ENCODE measurements around the gene SLC45A1. TPM values are rescaled to one million over a fixed set of nuclear protein-coding genes. Genes with fewer than 3 reads are reported as not detected.

Gene SLC45A1
- total RNA-seq, 1 donor from 2014 or later, result 0.86 TPM

DNA sequence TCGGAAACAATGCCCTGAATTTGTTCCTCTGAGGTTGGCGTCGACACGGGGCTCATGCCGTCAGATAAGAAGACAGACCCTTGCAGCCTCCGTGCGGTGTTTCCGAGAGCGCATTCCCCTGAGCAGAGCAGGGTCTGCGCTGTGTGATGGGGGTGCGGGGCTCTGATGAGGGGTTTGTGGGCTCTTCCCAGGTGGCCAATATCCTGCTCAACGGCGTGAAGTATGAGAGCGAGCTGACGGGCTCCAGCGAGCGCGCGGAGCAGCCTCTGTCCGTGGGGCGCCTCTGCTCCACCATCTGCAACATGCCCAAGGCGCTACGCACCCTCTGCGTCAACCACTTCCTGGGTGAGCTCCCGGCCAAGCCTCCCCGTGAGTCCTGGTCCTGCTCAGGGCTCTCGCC, 17.3 kb downstream of the SLC45A1 start:
- intact Hi-C loops (cut with micrococcal nuclease), result no loop called here

DNA sequence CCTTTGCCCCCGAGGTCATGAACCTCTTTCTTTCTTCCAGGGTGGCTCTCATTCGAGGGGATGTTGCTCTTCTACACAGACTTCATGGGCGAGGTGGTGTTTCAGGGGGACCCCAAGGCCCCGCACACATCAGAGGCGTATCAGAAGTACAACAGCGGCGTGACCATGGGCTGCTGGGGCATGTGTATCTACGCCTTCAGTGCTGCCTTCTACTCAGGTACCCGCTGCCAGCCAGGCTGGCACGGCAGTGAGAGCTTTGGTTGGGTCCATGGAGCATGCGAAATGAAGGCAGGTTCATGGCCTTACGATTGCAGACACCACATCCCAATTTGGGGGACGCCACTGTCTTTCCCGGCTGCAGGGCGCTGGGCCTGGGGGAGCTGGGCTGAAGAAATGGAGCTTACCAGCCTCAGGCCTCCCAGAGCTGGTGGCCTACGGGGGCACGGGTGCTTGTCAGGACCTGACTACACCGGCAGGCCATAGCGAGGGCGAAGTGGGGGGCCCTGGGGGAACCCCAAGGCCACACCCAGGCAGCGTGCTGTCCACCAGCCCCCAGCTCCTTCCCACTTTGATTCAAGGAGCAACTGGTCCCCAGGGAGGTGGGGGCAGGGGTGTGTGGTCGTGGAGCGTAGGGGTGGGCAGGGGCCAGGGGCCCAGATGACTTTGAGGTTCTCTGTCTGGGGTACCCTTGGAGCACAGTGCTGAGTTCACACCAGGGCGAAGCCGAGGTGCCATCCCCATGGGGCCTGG, 20.0 kb downstream of the SLC45A1 start:
- intact Hi-C loops (cut with micrococcal nuclease), result no loop called here

DNA sequence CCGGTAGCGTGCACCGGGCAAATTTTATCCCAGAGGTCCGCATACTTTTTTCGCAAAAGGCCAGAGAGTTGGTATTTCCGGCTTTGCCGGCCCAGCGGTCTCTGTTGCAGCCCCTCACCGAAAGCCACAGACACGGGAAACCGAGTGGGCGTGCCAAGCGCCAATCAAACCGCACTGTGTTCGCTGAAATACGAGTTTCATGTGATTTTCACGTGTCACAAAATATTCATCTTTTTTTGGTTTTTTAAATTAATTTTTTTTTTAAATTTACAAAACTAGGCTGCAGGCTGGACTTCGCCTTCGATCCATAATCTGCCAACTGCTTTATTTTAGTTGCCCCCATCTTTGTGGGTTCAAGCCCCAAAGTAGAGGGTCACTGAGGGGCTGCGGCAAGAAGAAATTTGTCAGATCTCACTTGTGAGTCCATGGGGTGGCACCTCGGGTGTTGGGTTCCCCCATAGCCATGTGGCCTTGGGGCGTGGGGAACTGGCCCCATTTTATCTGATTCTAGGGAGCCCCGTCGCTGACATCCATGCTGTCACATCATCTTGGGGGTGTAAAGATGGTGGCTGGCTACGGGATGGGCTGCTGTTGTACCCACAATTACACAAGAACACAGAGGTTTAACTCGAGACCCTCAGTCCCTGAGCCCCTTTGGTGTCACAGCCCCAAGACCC, 20.8 kb downstream of the SLC45A1 start:
- intact Hi-C loops (cut with micrococcal nuclease), result no loop called here

- intact Hi-C loops (cut with micrococcal nuclease), result no loop called here
Measured at GRCh38 chr1:8339203-8339600, 21.3 kb downstream of the SLC45A1 start.

DNA sequence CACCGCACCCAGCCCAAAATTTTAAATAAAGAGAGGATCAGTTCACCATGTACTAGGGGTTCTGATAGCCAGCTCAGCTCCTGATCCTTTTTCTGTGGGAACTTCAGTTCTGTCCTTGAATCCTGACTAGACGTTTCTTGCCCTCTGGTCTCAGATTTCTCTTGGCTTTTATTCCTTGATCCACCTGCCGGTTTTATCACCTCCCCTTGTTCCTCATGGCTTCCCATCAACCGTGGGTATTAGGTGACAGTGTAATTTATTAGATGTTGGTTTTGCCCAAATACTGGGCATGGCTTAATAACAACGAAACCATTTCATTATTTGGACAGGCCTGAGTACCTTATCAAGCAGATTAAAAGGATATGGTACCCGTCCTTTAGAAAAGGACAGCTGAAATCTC, 22.5 kb downstream of the SLC45A1 start:
- intact Hi-C loops (cut with micrococcal nuclease), result no loop called here

GRCh38 chr1:8342325-8342724, 24.4 kb downstream of the SLC45A1 start:
- intact Hi-C loops (cut with micrococcal nuclease), result no loop called here

DNA sequence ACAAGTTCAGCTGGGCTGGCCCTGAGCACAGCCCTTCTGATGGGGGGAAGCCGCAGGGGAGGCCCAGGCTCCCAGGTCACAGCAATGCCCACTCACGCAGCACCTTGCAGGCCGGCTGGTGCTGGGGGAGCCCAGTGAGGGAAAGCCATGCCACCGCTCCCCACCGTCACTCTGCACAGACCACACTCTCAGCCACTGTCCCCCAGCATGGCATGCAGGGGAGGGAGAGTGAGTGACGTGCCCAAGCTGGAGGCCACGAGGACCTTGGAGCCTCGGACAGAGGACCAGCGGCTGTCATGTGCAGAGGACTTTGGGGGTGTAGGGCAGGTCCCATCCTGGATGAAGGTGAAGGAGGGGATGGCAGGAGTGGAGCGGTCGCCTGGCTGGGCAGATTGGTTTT, 25.1 kb downstream of the SLC45A1 start:
- intact Hi-C loops (cut with micrococcal nuclease), result no loop called here

DNA sequence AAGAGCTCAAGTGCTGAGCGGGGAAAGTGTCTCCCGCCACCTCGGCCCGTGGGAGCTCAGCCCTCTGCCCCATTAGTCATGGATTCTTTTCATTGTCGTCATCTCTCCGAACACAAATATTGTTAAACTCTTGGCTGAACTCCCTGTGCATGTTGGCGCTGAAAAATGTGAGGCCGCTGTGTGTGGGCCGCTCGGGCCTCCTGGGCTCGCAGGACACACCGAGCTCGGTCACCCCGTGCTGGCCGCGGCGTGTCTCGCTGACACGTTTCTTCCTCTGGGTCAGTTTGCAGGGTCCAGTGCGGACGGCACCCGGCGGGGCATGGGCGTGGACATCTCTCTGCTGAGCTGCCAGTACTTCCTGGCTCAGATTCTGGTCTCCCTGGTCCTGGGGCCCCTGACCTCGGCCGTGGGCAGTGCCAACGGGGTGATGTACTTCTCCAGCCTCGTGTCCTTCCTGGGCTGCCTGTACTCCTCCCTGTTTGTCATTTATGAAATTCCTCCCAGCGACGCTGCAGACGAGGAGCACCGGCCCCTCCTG, 25.6 kb downstream of the SLC45A1 start:
- intact Hi-C loops (cut with micrococcal nuclease), result no loop called here

- intact Hi-C loops (cut with micrococcal nuclease), result no loop called here
Measured at GRCh38 chr1:8344893-8345507, 27.1 kb downstream of the SLC45A1 start.

DNA sequence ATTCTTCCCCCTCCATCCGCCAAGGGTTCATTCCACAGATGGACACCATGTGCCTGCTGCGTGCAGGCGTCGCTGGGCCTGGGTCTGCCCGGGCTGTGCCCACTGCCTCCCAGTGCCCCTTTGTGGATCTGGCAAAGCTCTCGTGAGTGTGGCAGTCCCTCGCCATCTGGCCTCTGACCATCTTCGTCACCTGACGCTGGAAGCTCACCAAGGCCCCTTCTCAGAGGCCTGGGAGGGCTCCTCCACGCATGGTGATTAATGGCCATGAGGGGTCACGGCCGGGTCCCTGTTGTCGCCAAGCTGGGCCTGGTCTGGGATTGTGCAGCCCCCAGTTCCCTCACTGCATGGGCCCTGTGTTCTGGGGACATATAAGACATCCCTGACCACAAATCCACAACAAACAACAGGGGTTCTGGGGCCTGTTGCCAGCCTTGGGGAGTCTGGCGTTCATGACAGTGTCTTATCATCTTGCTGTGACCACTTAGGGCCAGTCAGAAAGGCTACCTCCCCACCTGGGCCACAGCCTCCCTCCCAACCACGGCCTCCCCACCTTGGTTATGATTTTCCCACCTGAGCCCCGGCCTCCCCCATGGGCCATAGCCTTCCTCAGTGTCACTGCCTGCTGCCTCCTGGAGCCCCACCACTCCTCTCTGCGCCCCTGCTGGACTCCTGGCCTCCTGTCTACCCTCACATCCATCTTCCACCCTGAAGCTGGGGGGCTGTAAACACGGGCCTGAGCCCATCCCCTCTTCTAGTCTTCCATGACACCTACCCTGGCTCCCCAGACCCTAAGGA, 27.9 kb downstream of the SLC45A1 start:
- intact Hi-C loops (cut with micrococcal nuclease), result no loop called here

DNA sequence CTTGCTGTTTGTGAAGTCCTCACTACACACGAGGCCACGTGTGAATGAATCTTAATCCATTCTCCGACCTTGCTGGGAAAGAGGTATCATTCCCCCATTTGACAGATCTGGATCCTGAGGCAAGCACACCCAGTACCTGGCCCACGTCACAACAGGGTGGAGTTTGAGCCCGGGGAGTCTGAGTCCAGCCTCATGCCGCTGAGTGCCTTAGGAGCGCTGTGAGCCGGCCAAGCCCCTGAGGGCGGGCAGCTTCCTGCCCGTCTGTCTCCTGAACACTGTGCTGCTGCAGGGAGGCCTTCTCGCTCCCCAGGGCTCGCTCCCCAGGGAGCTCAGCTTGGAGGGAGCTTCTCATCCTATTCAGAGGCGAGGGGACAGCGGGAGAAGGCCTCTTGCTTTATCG, 29.7 kb downstream of the SLC45A1 start:
- intact Hi-C loops (cut with micrococcal nuclease), result no loop called here

DNA sequence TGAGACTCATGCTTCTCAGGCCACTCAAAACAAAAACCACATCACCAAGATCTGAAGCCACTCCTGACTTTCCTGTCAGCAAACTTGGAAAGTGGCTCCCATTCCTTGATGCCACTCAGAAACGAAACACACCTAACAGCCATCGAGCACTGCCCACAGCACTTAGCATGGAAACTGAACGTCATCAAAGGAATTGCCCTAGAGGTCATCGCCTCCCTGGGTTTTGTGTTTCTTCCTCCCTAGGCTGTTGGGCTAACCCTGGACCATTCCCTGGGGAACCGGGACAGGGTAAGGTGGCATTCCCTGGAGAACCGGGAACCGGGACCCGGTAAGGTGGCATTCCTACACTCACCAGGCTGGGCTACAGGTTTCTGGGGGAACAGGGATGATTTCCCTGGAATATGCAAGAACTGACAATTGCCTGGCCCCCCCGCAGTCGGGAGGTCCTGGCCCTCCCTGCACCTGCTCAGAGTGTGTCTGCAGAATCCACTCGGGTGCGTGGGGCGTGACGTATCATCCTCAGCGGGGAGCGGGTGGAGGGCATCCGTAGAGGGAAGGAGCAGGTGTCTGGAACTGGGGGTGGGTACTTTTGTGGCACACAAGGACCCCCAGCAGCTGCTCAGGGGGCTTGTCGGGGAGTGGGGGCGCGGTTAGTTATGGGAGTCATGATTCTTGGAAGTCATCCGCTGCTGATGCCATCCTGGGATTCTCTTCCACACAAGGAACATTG, 30.3 kb downstream of the SLC45A1 start:
- intact Hi-C loops (cut with micrococcal nuclease), result no loop called here

GRCh38 chr1:8348777-8349472, 31.0 kb downstream of the SLC45A1 start:
- intact Hi-C loops (cut with micrococcal nuclease), result loop anchor here (1.0 kb wide), 3 partner anchors 318 to 367 kb away; no protein-coding TSS in a partner anchor

GRCh38 chr1:8349473-8349865, 31.6 kb downstream of the SLC45A1 start:
- intact Hi-C loops (cut with micrococcal nuclease), result loop anchor here (1.0 kb wide), 3 partner anchors 318 to 367 kb away; no protein-coding TSS in a partner anchor

- intact Hi-C loops (cut with micrococcal nuclease), result loop anchor here (1.0 kb wide), 3 partner anchors 319 to 368 kb away; no protein-coding TSS in a partner anchor
Measured at GRCh38 chr1:8349961-8350360, 32.0 kb downstream of the SLC45A1 start.

DNA sequence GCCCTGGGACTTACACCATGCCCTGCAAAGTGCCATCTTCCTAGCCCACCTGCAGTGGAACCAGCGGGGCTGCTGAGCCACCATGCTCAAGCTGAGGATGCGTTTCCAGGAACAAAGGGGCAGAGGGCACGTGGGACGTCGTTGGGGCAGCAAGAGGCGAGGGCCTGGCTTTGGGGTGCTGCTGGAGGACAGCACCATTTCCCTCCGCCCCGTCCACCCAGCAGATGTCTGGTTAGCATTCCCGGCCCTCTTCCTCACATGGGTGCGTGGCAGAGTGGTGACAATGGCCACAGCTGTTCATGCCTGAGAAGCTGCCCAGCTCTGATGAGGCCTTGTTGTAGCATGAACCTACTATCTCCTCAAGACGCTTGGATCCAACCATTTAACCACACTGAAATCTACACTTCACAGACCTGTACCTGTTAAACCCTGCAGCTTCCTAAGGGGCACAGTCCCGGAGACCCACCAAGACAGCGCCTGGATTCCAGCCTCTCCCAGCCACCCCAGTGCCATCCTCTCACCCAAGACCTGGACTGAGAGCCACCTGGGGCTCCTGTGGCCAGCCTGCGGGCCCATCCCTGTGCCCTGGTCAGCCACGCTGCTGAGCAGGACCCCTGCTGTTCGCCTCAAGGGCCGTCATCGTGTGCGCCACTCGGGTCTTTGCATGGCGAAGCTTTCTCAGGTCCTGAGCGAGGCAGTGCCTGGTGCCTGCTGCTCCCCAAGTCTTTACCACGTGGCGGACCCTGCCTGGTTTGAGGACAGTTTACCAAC, 33.2 kb downstream of the SLC45A1 start:
- intact Hi-C loops (cut with micrococcal nuclease), result no loop called here

- intact Hi-C loops (cut with micrococcal nuclease), result no loop called here
Measured at GRCh38 chr1:8351693-8352470, 34.0 kb downstream of the SLC45A1 start.

- intact Hi-C loops (cut with micrococcal nuclease), result no loop called here
Measured at GRCh38 chr1:8352471-8352845, 34.5 kb downstream of the SLC45A1 start.

Data from T-helper 2 cell treated with Interferon-gamma antibody and Interleukin-4, amounts not matched to agents 100 ng/mL and 5 ng/mL, for 36 hours (primary cell).